Endothelial cell of umbilical vein (primary cell): Measurements from ENCODE around the gene RAPGEF6. TPM values are rescaled to one million over a fixed set of nuclear protein-coding genes. Genes with fewer than 3 reads are reported as not detected.

Experiments used
- BruUV-seq: library from RNA; stranded (reverse); fragments of 400-500 nt; replicated peaks from 2 replicates; lab custom pipeline; 2021; lab: Mats Ljungman, UMichigan
- CTCF ChIA-PET: fragments of 300-600, 350-600 bp; sonication (Branson Sonifier 250); formaldehyde crosslinking; loops from one replicate; lab custom pipeline; 2021; ENCODE audit warnings: antibody characterized with exemption, inconsistent platforms; lab: Charles Lee
- POLR2A ChIA-PET: fragments of 300-600, 350-600 bp; sonication (Branson Sonifier 250); formaldehyde crosslinking; loops from one replicate; lab custom pipeline; 2021; ENCODE audit warnings: antibody characterized with exemption, inconsistent platforms; lab: Charles Lee
- DNase-seq: peaks from one replicate; pipeline ENCODE4 v3.0.0-alpha.2; 2011; ENCODE audit warnings: low read depth, low spot score
- FAIRE-seq: peaks from 2 replicates; lab custom pipeline; 2011; peaks lifted over from hg19 to GRCh38; lab: Jason Lieb, UNC
- H2AFZ ChIP-seq: 2 replicates; pipeline ENCODE4 v1.6.0; 2012; ENCODE audit warnings: low read depth, low read length, control low read depth, inconsistent platforms
- H3K27ac ChIP-seq: 2 replicates; pipeline ENCODE4 v1.5.1; 2011; ENCODE audit warnings: low read depth, mild to moderate bottlenecking, control low read depth, low read length, moderate library complexity; ENCODE audit not compliant: insufficient read depth
- H3K27me3 ChIP-seq, 2 experiments: 2 replicates each; pipeline versions ENCODE4 v1.6.0 to v1.6.1; 2011; ENCODE audit warnings: low read length in 2 of 2, mixed read lengths in 1 of 2; ENCODE audit not compliant: control insufficient read depth in 2 of 2, insufficient read depth in 2 of 2
- H3K36me3 ChIP-seq, 2 experiments: 2 replicates in 1 of 2; 3 replicates in 1 of 2; pipeline ENCODE4 v1.5.1; 2011; ENCODE audit warnings: low read length in 2 of 2, mild to moderate bottlenecking in 1 of 2, moderate library complexity in 1 of 2; ENCODE audit not compliant: control insufficient read depth in 2 of 2, insufficient read depth in 2 of 2; ENCODE audit errors: extremely low read depth in 1 of 2
- H3K4me1 ChIP-seq: 3 replicates; pipeline ENCODE4 v1.5.1; 2011; ENCODE audit warnings: mild to moderate bottlenecking, low read length; ENCODE audit not compliant: control insufficient read depth, insufficient read depth; ENCODE audit errors: extremely low read depth
- H3K4me2 ChIP-seq: 2 replicates; pipeline ENCODE4 v1.6.1; 2011; ENCODE audit warnings: low read length, control low read depth, mixed read lengths; ENCODE audit not compliant: insufficient read depth
- H3K4me3 ChIP-seq, 3 experiments: fragments of 200-600 bp in 1 of 3; sonication (generic), shearing (Covaris generic) in 1 of 3; replicated peaks in 1 of 3; 2 replicates each; pipeline ENCODE4 v1.5.1; 2011 to 2016; ENCODE audit warnings: control low read depth in 3 of 3, low read length in 3 of 3, mild to moderate bottlenecking in 2 of 3, inconsistent platforms in 1 of 3, low read depth in 1 of 3, moderate library complexity in 1 of 3; ENCODE audit not compliant: insufficient read depth in 1 of 3
- H3K79me2 ChIP-seq: 2 replicates; pipeline ENCODE4 v1.6.0; 2012; ENCODE audit warnings: low read length, inconsistent platforms; ENCODE audit not compliant: control insufficient read depth, insufficient read depth
- H3K9ac ChIP-seq: replicated peaks from 2 replicates; pipeline ENCODE3; 2011; ENCODE audit warnings: low read length, control low read depth; ENCODE audit not compliant: insufficient read depth; ENCODE audit errors: extremely low read depth
- H3K9me1 ChIP-seq: replicated peaks from 3 replicates; pipeline ENCODE4 v1.6.0; 2011; ENCODE audit warnings: mild to moderate bottlenecking, low read length; ENCODE audit not compliant: control insufficient read depth, insufficient read depth; ENCODE audit errors: extremely low read depth
- H3K9me3 ChIP-seq: replicated peaks from 2 replicates; pipeline ENCODE4 v1.5.1; 2012; ENCODE audit warnings: low read length, inconsistent platforms; ENCODE audit not compliant: control insufficient read depth, insufficient read depth
- H4K20me1 ChIP-seq: replicated peaks from 2 replicates; pipeline ENCODE3; 2011; ENCODE audit warnings: mild to moderate bottlenecking, low read length; ENCODE audit not compliant: control insufficient read depth, insufficient read depth; ENCODE audit errors: extremely low read depth
- CTCF ChIP-seq, 2 donors: IDR thresholded peaks; 1 replicate in 1 of 2; 2 replicates in 1 of 2; pipeline ENCODE4 v1.5.1; 2011; ENCODE audit warnings: low read length in 2 of 2, mild to moderate bottlenecking in 2 of 2, moderate library complexity in 2 of 2, control low read depth in 1 of 2, inconsistent platforms in 1 of 2, low read depth in 1 of 2; ENCODE audit not compliant: insufficient read depth in 1 of 2; ENCODE audit errors: extremely low read depth in 1 of 2
- EZH2 ChIP-seq: IDR thresholded peaks from 2 replicates; pipeline ENCODE4 v1.6.1; 2012; ENCODE audit warnings: borderline replicate concordance, low read depth, mild to moderate bottlenecking, moderate library complexity, low read length, inconsistent platforms; ENCODE audit not compliant: severe bottlenecking
- FOS ChIP-seq: IDR thresholded peaks from 2 replicates; pipeline ENCODE4 v1.6.1; 2011; ENCODE audit warnings: mild to moderate bottlenecking, low read length, moderate library complexity, borderline replicate concordance; ENCODE audit not compliant: insufficient read depth
- GATA2 ChIP-seq: IDR thresholded peaks from 2 replicates; pipeline ENCODE4 v1.7.0; 2011; ENCODE audit warnings: low read depth, mild to moderate bottlenecking, moderate library complexity, mixed read lengths, low read length; ENCODE audit not compliant: insufficient read length, insufficient read depth
- JUN ChIP-seq: IDR thresholded peaks from 2 replicates; pipeline ENCODE4 v1.6.1; 2011; ENCODE audit warnings: borderline replicate concordance, low read depth; ENCODE audit not compliant: insufficient read length, insufficient read depth
- MAX ChIP-seq: IDR thresholded peaks from 2 replicates; pipeline ENCODE4 v1.6.1; 2011; ENCODE audit not compliant: insufficient read depth, insufficient read length
- MYC ChIP-seq: IDR thresholded peaks from one replicate; pipeline ENCODE4 v1.6.1; 2011; ENCODE audit warnings: mild to moderate bottlenecking, low read depth, low read length
- POLR2A ChIP-seq: IDR thresholded peaks from 2 replicates; pipeline ENCODE4 v1.6.1; 2012; ENCODE audit warnings: low read depth, mild to moderate bottlenecking, control low read depth, low read length
- POLR2AphosphoS5 ChIP-seq: IDR thresholded peaks from 2 replicates; pipeline ENCODE4 v1.6.1; 2012; ENCODE audit warnings: low read depth, mild to moderate bottlenecking, control low read depth, low read length, moderate library complexity; ENCODE audit not compliant: insufficient read depth
- dilution Hi-C: fragments of 300-500 bp; cut with MboI; formaldehyde crosslinking; loops from one replicate; pipeline ENCODE4 v1.15.0; 2019; ENCODE audit warnings: low sequenced_read_pairs; ENCODE audit not compliant: extremely low pct_ligation_motif_present
- intact Hi-C: fragments of 100-400 bp; cut with micrococcal nuclease; formaldehyde crosslinking; loops from one replicate; pipeline ENCODE4 v1.10.0; 2022
- polyA plus RNA-seq, 4 experiments: library from polyadenylated mRNA; depleted of rRNA in 3 of 4; stranded (reverse) in 3 of 4; unstranded in 1 of 4; fragments of >200 nt; gene quantifications; 2 replicates each; pipeline versions ENCODE4 v1.2.1 to v1.2.3, GENCODE V29; 2011 to 2012; ENCODE audit warnings: missing spikeins in 1 of 4
- total RNA-seq: library from RNA; stranded (reverse); gene quantifications from 2 replicates; pipeline ENCODE4 v1.2.3, GENCODE V29; 2021

Gene RAPGEF6
- total and polyA plus RNA-seq, 2 donors (not counting 3 experiments of a cell fraction or from before 2014, with no cell fraction given), result 3.5 to 17.5 TPM

- no peak overlapping the region for H3K9ac ChIP-seq
These were observed 110.6 kb downstream of the RAPGEF6 start for GRCh38 chr5:131524431-131524830.

More at GRCh38 chr5:131524431-131524830, 110.6 kb downstream of the RAPGEF6 start:
- TF ChIP-seq POLR2A (no peak), MAX (no peak), MYC (no peak), POLR2AphosphoS5 (no peak), EZH2 (no peak), GATA2 (no peak), CTCF (IDR thresholded peaks at IDR 0.05; ENCODE audit: extremely low read depth in 1 of 2, insufficient read depth in 1 of 2, low read depth in 1 of 2, low read length in 2 of 2) (no peak), FOS (no peak), JUN (no peak)
- intact Hi-C loops (no loop called here), dilution Hi-C loops (no loop called here)
- POLR2A ChIA-PET, result interaction anchor here (0.7 kb wide), 1 partner anchor 9 kb away, joined by 3 read pairs; no protein-coding TSS in a partner anchor
- Histone ChIP-seq H3K9me3 (no peaks in the 10 kb centered on the region), H3K36me3 (no peaks in the 10 kb centered on the region), H3K4me2 (no peak overlapping the region), H3K79me2 (no peaks in the 10 kb centered on the region), H3K27ac (no peak overlapping the region), H2AFZ (no peak overlapping the region), H4K20me1 (no peaks in the 10 kb centered on the region), H3K4me1 (no peaks in the 10 kb centered on the region), H3K4me3 (no peak overlapping the region), H3K9me1 (no peaks in the 10 kb centered on the region), H3K27me3 (no peaks in the 10 kb centered on the region)
- BruUV-seq, result no TSS peak
- FAIRE-seq, result no peak
- CTCF ChIA-PET, result interaction anchor here (0.6 to 2.4 kb wide), 11 partner anchors 9 to 478 kb away, joined by 3 to 22 read pairs (median 3); no protein-coding TSS in a partner anchor
- no peak for DNase-seq
